ENCODE data around the gene TAF11L13.

The TAF11L13 gene

DNA sequence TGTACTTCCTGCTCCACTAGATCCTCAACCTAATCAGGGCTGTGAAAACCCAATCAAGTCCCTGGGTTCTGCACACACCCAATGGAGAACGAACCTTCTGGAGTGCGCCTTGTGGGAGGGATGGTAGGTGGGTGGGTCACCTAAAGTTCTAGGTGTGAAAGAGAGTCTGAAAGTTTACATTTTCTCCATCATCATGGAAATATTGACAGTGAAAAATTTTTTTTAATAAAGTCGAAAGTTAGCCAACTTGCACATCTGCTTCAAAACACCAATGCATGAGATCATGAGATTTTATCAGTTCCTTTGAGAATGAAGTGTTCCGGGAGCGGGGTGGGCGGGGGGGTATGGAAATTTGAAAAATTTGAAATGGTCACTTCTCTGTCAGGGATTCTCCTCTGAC lies 24.0 kb downstream of the TAF11L13 start:
- TF ChIP-seq ZNF274 (IDR thresholded peaks at IDR 0.05; ENCODE audit: low read depth, low read length) = no peak

DNA sequence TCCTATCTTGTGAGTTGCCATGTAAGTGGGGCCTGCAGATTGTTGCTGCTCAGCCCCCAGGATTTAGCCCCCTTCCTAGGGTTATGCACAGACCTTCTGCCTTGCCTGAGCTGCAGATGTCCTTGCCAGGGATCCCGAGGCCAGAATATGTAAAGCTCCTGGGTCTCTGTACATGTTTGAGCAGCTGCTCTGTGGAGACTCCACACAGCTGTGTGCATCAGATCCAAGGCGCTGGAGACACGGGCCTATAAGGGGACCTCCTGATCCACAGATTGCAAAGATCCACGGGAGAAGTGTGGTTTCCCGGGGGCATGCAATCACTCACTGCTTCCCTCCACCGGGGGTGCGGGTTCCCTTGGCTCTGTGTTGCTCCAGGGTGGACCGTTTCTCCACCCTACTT lies 31.3 kb downstream of the TAF11L13 start:
- no peak for TF ChIP-seq ZNF274 (IDR thresholded peaks at IDR 0.05; ENCODE audit: low read depth, low read length)

More for the DNA sequence above, 24.0 kb downstream of the TAF11L13 start:
- no peak overlapping the region for H3K4me3 ChIP-seq (ENCODE audit: low read length)

DNA sequence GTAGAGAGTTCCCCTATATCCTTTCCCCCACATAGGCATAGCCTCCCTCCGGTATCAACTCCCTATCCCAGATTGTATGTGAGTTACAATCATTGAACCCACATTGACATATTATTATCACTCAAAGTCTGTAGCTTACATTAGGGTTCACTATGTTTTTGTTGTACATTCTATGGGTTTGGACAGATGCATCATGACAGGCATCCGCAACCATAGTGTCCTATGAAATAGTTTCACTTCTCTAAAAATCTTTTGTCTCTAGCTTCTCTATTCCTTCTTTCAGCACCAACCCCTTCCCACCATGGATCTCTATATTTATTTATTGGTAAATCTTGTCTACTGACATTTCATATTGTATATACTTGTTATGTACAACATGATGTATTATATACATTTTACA lies 33.9 kb downstream of the TAF11L13 start:
- no peak for TF ChIP-seq ZNF274 (IDR thresholded peaks at IDR 0.05; ENCODE audit: low read depth, low read length)
- no peak overlapping the region for H3K4me3 ChIP-seq (ENCODE audit: low read length)

More for the DNA sequence above, 31.3 kb downstream of the TAF11L13 start:
- H3K4me3 ChIP-seq (ENCODE audit: low read length) = no peak overlapping the region

DNA sequence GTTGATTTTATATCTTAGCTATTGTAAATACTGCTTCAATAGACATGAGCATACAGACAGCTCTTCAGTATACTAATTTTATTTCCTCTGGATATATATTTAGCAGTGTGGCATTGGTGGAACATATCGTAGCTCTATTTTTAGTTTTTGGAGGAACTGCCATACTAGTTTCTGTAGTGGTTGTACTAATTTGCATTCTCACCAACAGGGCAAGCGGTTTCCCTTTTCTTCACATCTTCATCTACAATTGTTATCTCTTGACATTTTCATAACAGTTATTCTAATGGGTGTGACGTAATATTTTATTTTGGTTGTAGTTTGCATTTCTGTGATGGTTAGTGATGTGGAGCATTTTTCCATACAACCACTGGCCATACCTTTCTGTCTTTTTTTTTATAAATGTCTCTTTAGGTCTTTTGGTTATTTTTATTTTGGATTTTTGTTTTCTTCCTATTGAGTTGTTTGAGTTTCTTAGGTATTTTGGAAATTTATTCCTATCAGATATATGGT lies 34.9 kb downstream of the TAF11L13 start:
- no peak overlapping the region for H3K4me3 ChIP-seq (ENCODE audit: low read length)
- TF ChIP-seq ZNF274 (IDR thresholded peaks at IDR 0.05; ENCODE audit: low read depth, low read length) = no peak

DNA sequence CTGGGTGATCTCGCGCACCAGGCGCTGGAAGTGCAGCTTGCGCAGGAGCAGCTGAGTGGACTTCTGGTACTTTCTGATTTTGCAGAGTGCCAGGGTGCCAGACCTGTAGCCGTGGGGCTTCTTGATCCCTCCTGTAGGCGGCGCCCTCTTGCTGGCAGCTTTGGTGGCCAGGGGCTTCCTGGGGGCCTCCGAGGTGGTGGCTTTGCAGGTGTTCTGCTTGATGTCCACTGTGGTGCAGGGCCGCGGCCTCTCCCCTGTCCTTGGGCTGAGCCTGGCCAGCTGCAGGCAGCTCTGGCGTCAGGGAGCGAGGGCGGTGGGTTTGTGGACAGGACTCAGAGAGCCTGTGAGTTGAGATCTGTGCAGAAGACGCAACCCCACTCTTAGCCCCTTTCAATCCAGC lies 38.5 kb downstream of the TAF11L13 start:
- no peak overlapping the region for H3K4me3 ChIP-seq (ENCODE audit: low read length)
- no peak for TF ChIP-seq ZNF274 (IDR thresholded peaks at IDR 0.05; ENCODE audit: low read depth, low read length)

DNA sequence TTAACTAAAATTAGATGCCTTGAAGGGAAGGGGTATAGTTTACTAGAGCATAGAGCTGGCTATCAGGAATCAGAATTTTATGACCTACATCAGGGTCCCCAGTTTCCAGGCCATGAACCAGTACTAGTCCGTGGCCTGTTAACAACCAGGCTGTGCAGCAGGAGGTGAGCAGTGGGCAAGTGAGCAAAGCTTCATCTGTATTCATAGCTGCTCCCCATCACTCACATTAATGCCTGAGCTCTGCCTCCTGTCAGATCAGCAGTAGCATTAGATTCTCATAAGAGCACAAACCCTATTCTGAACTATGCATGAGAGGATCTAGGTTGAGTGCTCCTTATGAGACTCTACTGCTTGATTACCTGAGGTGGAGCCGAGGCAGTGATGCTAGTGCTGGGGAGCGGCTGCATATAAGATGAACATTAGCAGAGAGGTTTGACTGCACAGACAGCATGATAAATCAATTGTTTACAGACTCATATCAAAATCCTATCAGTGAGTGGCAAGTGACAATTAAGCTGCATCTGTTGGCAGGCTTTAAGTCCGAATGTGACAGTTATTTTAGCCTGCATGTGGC lies 47.0 kb downstream of the TAF11L13 start:
- no peak for TF ChIP-seq ZNF274 (IDR thresholded peaks at IDR 0.05; ENCODE audit: low read depth, low read length)
- no peak overlapping the region for H3K4me3 ChIP-seq (ENCODE audit: low read length)

DNA sequence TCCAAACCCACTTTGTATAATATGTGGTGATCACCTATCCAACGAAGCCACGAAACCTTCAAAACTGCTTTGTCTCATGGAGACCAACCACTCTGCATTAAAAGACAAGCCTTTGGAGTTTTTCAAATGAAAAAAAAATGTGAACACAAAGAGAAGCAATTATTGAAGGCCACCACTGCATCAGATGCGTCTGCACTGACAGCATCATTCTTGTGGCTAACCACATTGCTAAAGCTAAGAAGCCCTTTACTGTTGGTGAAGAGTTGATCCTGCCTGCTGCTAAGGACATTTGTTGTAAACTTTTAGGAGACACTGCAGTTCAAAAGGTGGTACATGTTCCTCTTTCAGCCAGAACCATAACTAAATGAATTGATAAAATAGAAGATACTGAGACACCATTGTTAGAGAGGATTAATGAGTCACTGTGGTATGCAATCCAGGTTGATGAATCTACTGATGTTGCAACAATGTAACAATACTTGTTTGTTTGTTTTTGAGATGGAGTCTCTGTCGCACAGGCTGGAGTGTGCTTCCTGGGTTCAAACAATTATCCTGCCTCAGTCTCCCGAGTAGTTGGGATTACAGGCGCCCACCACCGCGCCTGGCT lies 47.8 kb downstream of the TAF11L13 start:
- no peak overlapping the region for H3K4me3 ChIP-seq (ENCODE audit: low read length)

DNA sequence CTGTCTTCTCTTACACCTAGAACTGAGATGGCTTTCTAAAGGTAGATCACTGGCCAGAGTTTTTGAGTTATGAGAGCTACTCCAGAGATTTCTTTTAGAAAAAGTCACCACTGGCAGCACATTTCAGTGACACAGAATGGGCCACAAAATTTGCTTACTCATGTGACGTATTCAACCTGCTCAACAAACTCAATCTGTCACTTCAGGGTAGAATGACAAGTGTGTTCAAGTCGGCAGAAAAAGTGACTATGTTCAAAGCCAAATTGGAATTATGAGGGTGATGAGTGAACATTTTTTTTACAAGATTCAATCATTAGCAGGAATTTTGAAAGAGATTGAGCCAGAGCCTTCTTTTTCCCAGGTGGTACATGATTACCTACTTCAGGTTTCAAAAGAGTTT lies 48.8 kb downstream of the TAF11L13 start:
- no peak overlapping the region for H3K4me3 ChIP-seq (ENCODE audit: low read length)
- no peak for TF ChIP-seq ZNF274 (IDR thresholded peaks at IDR 0.05; ENCODE audit: low read depth, low read length)

More for the DNA sequence above, 47.8 kb downstream of the TAF11L13 start:
- TF ChIP-seq ZNF274 (IDR thresholded peaks at IDR 0.05; ENCODE audit: low read depth, low read length) = no peak

Measured in GM08714 (cell line).